Glutamatergic neuron (in vitro differentiated cells): Measurements from ENCODE around the gene TULP3. TPM values are rescaled to one million over a fixed set of nuclear protein-coding genes. Genes with fewer than 3 reads are reported as not detected.

Source experiments
- DNase-seq: peaks from one replicate; pipeline ENCODE4 v3.0.0; 2022
- H3K27ac Mint-ChIP-seq: one replicate; pipeline ENCODE4 v1.8.0; 2020; ENCODE audit warnings: mild to moderate bottlenecking, mixed read lengths, inconsistent platforms; ENCODE audit not compliant: unreplicated experiment
- H3K27me3 Mint-ChIP-seq: one replicate; pipeline ENCODE4 v1.8.0; 2020; ENCODE audit warnings: mild to moderate bottlenecking, moderate library complexity, mixed read lengths, inconsistent platforms; ENCODE audit not compliant: unreplicated experiment
- H3K36me3 Mint-ChIP-seq: one replicate; pipeline ENCODE4 v1.8.0; 2020; ENCODE audit warnings: mild to moderate bottlenecking, mixed read lengths, inconsistent platforms; ENCODE audit not compliant: unreplicated experiment
- H3K4me1 Mint-ChIP-seq: one replicate; pipeline ENCODE4 v1.8.0; 2020; ENCODE audit warnings: mild to moderate bottlenecking, low read depth, mixed read lengths, inconsistent platforms; ENCODE audit not compliant: unreplicated experiment
- H3K4me3 Mint-ChIP-seq: one replicate; pipeline ENCODE4 v1.8.0; 2020; ENCODE audit warnings: mild to moderate bottlenecking, mixed read lengths, inconsistent platforms; ENCODE audit not compliant: unreplicated experiment
- H3K9me3 Mint-ChIP-seq: one replicate; pipeline ENCODE4 v1.8.0; 2020; ENCODE audit warnings: mild to moderate bottlenecking, moderate library complexity, mixed read lengths, inconsistent platforms; ENCODE audit not compliant: unreplicated experiment
- total RNA-seq: library from RNA; stranded (reverse); fragmentation: NEBNext Ultra II Directional; extraction: Animal tissue kit (Norgen Biotek cat#: 25700); gene quantifications from one replicate; pipeline ENCODE4 v1.2.1, GENCODE V29; 2021; ENCODE audit not compliant: unreplicated experiment
- TF ChIP-seq, protein P1 (sequence below): fragments of 200-600 bp; sonication (generic); IDR thresholded peaks from one replicate; pipeline ENCODE4 v1.5.0; 2021; ENCODE audit not compliant: partially characterized antibody, unreplicated experiment

The TULP3 gene
- total RNA-seq, 1 donor from 2014 or later: 12.5 TPM

DNA sequence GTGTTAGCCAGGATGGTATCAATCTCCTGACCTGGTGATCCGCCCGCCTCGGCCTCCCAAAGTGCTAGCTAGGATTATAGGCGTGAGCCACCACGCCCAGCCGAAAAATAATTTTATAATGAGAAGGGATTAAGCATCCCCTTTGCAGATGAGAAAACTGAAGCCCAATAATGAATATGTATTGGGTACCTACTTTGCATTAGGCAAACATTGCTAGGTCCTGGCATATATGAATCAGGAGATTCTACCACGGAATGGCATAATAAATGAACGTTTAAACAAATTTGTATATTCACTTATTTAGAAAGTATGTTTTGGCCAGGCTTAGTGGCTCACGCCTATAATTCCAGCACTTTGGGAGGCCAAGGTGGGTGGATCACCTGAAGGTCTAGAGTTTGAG lies 32.4 kb downstream of the TULP3 start:
- TF ChIP-seq, protein P1, sequence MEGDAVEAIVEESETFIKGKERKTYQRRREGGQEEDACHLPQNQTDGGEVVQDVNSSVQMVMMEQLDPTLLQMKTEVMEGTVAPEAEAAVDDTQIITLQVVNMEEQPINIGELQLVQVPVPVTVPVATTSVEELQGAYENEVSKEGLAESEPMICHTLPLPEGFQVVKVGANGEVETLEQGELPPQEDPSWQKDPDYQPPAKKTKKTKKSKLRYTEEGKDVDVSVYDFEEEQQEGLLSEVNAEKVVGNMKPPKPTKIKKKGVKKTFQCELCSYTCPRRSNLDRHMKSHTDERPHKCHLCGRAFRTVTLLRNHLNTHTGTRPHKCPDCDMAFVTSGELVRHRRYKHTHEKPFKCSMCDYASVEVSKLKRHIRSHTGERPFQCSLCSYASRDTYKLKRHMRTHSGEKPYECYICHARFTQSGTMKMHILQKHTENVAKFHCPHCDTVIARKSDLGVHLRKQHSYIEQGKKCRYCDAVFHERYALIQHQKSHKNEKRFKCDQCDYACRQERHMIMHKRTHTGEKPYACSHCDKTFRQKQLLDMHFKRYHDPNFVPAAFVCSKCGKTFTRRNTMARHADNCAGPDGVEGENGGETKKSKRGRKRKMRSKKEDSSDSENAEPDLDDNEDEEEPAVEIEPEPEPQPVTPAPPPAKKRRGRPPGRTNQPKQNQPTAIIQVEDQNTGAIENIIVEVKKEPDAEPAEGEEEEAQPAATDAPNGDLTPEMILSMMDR: no peak
- Mint-ChIP-seq H3K4me1 (no peaks in the 10 kb centered on the region), H3K36me3 (no peaks in the 10 kb centered on the region), H3K27me3 (peaks cover 4% of the 10 kb centered on the region), H3K9me3 (no peaks in the 10 kb centered on the region), H3K27ac (no peak overlapping the region), H3K4me3 (no peak overlapping the region)
- DNase-seq: no peak

DNA sequence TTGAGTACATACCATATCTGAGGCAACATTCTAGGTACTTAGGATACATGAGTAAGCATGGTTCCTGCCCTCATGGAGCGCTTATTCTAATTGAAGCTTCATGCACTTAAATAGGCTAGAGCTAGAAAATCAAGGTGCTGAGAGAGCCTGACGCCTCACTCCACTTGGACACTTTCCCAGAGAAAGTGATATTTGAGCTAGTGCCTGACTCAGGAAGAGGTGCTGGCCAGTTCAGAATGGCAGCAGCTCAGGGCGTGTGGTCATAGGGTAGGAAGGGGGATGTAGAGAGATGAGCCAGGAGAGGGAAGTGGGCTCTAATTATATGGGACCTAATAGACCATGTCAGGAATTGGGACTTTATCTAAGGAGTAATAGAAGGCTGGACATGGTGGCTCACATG lies 33.3 kb downstream of the TULP3 start:
- DNase-seq: no peak
- Mint-ChIP-seq H3K4me3 (no peak overlapping the region), H3K36me3 (no peaks in the 10 kb centered on the region), H3K4me1 (no peaks in the 10 kb centered on the region), H3K9me3 (no peaks in the 10 kb centered on the region), H3K27me3 (peaks cover 2% of the 10 kb centered on the region), H3K27ac (no peak overlapping the region)
- TF ChIP-seq, protein P1: no peak

DNA sequence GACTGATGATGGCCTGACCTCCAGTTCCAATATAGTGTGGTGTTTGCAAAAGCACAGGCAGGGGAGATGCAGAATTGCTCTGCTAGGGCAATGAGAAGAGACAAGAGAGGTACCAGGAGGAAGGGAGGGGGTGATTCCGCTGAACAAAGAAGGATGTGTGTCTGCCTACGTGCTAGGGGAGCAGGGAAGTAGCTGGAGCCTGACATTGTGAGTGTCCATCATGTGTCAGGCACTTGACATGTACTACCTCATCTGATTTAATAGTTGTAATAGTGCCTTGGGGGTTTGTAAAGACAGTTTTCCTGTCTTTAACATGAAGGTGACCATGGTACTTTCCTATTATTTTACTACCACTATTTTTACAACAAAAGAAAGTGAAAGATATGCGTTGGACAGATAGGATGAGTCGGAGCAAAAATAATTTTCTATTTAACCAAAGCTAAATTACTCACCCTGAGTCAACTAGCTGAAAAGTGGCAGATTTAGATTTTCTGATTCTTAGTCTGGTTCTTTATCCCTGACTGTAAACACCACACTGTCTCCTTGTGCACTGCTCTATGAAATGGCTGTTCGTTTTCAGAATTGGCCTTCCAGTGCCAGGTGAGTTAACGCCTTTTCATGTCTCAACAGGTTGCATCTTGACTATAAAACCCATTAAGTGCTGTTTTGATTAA lies 34.8 kb downstream of the TULP3 start:
- Mint-ChIP-seq H3K9me3 (no peaks in the 10 kb centered on the region), H3K27ac (no peak overlapping the region), H3K4me3 (no peak overlapping the region), H3K36me3 (no peaks in the 10 kb centered on the region), H3K4me1 (no peaks in the 10 kb centered on the region), H3K27me3 (peaks cover 2% of the 10 kb centered on the region)
- TF ChIP-seq, protein P1: no peak
- no peak for DNase-seq

DNA sequence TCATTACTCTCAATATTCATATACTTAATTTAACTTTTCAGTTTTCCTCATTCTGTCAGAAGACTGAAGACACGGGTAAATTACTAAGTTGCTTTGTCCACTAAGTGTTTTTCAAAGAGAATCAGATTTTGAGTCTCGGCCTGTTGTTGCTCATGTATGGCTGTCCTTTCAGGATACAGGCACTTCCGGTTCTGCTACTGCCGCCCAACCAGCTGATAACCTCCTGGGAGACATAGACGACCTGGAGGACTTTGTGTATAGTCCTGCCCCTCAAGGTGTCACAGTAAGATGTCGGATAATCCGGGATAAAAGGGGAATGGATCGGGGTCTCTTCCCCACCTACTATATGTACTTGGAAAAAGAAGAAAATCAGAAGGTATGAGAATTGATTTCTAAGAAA lies 40.2 kb downstream of the TULP3 start:
- H3K4me1 Mint-ChIP-seq: peaks cover 3% of the 10 kb centered on the region
- TF ChIP-seq, protein P1: no peak
- no peak overlapping the region for H3K27ac Mint-ChIP-seq
- no peaks in the 10 kb centered on the region for H3K27me3 Mint-ChIP-seq
- no peaks in the 10 kb centered on the region for H3K36me3 Mint-ChIP-seq
- H3K9me3 Mint-ChIP-seq: no peaks in the 10 kb centered on the region
- no peak for DNase-seq
- H3K4me3 Mint-ChIP-seq: no peak overlapping the region

DNA sequence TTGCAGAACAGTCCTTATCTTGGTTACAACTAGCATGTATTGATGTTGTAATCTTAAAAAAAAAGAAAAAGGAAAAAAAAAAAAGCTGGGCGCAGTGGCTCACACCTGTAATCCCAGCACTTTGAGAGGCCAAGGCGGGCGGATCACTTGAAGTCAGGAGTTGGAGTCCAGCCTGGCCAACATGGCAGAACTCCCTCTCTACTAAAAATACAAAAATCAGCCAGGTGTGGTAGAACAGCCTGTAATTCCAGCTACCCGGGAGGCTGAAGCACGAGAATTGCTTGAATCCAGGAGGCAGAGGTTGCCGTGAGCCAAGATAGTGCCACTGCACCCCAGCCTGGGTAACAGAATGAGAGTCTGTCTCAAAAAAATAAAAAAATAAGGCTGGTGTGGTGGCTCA lies 42.9 kb downstream of the TULP3 start:
- Mint-ChIP-seq H3K27me3 (no peaks in the 10 kb centered on the region), H3K36me3 (no peaks in the 10 kb centered on the region), H3K4me3 (no peak overlapping the region), H3K27ac (no peak overlapping the region), H3K4me1 (peaks cover 3% of the 10 kb centered on the region), H3K9me3 (no peaks in the 10 kb centered on the region)
- TF ChIP-seq, protein P1: no peak
- DNase-seq: no peak
